Measurements from ENCODE around the gene HOXD8.

HOXD8 gene

GRCh38 chr2:176174824-176175708 lies 45.6 kb downstream of the HOXD8 start:
- DNase-seq: peak; percentile 11

GRCh38 chr2:176175709-176176607 lies 46.5 kb downstream of the HOXD8 start:
- peak; percentile 23 for DNase-seq

- peak; percentile 56 for DNase-seq
Observed at GRCh38 chr2:176177580-176178037, 48.1 kb downstream of the HOXD8 start.

DNA sequence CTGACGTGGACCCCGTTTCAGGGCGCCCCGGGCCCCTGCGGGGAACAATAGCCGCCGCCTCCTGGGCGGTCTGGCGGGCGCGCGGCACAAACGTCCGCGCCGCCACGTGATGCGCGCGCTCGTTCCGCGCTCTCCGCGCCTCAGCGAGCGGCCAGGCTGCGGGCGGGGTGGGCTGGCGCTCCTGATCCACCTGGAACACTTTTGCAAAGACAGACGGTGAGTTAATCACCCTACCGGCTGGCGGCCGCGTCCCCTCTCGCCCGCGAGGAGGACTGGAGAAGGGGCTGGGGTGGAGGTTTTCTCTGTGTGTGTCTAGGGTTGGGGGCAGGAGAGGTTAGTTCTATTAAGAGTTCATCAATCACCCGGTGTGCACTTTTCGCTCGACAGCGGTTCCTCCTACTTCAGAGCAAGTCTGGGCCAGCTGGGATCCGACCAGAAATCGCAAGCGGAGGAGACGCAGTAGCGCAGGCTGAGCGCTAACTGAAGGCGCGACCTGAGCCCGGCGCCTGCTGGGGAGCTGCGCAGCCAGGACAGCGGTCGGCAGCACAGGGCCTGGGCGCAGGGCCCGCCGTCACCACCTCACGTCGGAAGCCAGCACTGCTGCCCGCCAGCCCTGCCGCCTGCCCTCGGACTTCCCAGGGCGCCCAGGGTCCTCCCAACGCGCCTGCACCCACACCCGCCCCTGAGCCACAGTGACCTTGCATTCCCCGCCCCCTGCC lies 48.7 kb downstream of the HOXD8 start:
- peak; percentile 78 for DNase-seq

- no peak for DNase-seq
Observed at GRCh38 chr2:176178757-176179295, 49.3 kb downstream of the HOXD8 start.

DNA sequence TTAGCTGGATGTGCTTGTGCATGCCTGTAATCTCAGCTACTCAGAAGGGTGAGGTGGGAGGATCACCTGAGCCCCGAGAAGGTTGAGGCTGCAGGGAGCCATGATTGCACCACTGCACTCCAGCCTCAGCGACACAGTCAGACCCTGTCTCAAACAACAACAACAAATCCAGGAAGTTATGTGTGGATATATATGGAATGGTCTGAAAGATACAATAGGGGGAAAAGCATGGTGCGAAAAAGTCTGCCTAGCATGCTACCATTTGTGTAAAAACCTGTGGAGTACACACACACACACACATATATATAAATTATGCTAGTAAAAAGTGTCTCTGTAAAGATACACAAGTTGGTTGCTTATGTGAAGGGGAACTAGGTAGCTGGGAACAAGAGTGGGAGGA lies 52.0 kb downstream of the HOXD8 start:
- no peak for DNase-seq
